GM18499 (cell line): ENCODE results near the gene DOCK4.

Experiments
- ATAC-seq: cut with Tn5 transposase; IDR thresholded peaks from one replicate; pipeline ENCODE4 v1.9.1; 2021; ENCODE audit warnings: moderate number of reproducible peaks; ENCODE audit not compliant: insufficient read depth, unreplicated experiment

Gene DOCK4

GRCh38 chr7:111762211-111762610, 444.0 kb downstream of the DOCK4 start:
- no peak for ATAC-seq

- ATAC-seq = no peak
These were observed 446.2 kb downstream of the DOCK4 start for GRCh38 chr7:111760043-111760442.

GRCh38 chr7:111758332-111758731, 447.9 kb downstream of the DOCK4 start:
- ATAC-seq = no peak

- ATAC-seq = no peak
These were observed 449.5 kb downstream of the DOCK4 start for GRCh38 chr7:111756687-111757178.

- ATAC-seq = no peak
These were observed 450.8 kb downstream of the DOCK4 start for GRCh38 chr7:111755383-111755782.

GRCh38 chr7:111753968-111754367, 452.2 kb downstream of the DOCK4 start:
- no peak for ATAC-seq

- ATAC-seq = peak; percentile 89
These were observed 454.1 kb downstream of the DOCK4 start for GRCh38 chr7:111752022-111752582.

DNA sequence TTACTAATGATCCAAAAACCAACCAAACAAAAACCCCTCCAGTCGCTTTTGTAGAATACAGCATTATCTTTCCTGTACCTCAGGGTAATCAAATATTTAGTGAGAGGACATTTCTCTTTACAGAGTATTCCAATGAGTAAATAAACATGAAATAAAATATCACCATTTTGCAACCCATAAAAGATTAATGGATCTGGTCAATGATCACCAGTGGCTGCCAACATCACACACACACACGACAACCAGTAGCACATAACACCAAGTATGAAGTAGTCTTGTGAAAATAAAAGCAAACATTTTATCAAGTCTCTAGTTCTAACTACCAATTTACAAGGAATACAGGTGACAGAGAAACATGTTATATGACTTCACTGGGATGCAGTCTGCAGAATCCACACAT, 455.3 kb downstream of the DOCK4 start:
- no peak for ATAC-seq

GRCh38 chr7:111750228-111750627, 456.0 kb downstream of the DOCK4 start:
- ATAC-seq = no peak

GRCh38 chr7:111749625-111750024, 456.6 kb downstream of the DOCK4 start:
- ATAC-seq = no peak

DNA sequence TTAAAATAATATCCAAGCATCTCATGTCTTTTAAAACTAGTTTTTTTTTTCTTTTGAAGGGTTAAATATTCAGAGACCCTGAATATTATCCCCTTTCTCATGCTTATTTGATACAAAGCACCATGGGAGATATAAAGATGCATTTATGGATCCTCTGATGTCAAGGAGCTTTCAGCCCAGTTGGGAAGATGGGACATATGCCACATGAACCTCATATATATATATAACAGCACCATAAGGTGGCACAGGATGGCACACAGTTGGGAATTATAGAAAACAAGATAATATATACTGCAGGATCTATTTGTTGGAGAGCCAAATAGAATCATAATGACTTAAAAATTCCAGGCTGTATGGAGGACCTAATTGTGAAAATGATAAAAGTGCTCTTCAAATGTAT, 458.5 kb downstream of the DOCK4 start:
- ATAC-seq = no peak

- ATAC-seq = no peak
These were observed 459.2 kb downstream of the DOCK4 start for GRCh38 chr7:111746950-111747349.

DNA sequence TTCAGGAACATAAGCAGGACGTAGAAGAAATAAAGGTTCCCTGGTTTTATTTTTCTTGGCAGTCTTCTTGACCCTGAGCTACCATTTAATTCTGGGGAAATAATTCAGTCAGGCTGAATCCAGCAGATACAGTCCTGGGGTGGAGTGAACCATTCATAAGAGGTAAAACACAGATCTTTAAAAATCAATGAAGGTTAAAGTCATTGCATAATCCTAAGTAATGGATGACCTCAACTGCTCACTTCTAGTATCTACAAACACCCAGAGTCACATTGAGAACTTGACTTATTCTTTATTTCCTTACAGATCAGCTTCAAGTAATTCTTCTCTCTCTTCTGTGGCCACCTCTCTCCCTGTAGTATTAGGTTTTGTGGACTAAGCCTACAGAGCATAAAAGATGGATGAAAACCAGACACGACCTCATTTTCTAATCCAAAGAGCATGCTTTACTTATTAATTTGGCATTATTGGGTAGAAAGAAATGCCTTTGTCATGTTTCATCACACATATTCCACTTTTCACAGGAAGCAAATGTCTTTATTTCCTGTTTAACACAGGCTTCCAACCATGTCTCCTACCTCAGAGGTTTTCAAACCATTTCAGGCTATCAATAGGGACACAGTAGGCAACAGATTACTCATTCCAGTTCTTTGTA, 461.6 kb downstream of the DOCK4 start:
- ATAC-seq = no peak

DNA sequence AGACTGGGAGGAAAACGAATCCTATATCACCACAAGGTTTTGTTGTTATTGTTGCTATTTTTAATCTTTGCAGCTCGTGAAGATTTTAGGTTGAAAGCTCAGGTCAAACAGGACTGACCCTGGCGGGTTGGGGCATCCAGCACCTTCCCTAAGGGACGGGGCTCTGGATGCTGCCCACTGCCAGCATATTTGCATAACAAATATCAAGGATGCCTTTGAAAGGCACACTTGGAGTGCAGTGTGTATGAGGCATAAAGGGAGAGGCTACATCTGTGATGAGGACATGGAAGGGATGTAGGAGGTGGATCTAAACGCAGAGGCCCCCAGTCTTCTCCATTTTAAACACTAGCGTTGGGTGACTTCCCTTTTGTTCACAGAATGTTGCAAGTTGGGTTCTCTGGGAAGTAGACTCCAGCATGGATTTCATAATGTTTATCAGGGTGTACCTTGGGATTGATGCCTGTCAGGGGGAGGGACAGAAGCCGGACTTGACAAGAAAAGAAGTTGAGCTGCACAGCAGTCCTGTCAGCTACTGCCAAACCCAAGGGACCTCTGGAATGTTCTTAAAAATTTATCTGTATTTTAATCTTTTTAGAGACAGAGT, 462.9 kb downstream of the DOCK4 start:
- ATAC-seq = no peak

DNA sequence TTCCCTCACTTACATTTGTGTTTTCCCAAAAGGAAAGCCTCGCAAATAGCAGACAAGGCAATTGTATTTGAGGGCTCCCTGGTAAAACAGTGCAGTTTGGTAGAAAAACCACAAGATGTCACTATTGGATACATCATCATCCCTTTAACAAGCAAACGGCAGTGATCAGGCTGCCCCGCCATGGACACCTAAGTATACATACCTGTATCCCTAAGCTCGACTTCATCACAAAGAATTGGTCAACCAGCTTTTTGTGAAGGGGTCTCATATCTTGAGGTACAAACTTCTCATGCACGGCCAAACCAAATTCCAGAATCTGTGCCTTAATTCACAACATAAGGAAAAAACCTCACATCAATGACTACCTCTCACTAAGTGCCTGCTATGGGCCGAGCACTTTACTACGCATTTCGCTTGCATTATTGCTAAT, 464.4 kb downstream of the DOCK4 start:
- peak; percentile 96 for ATAC-seq

DNA sequence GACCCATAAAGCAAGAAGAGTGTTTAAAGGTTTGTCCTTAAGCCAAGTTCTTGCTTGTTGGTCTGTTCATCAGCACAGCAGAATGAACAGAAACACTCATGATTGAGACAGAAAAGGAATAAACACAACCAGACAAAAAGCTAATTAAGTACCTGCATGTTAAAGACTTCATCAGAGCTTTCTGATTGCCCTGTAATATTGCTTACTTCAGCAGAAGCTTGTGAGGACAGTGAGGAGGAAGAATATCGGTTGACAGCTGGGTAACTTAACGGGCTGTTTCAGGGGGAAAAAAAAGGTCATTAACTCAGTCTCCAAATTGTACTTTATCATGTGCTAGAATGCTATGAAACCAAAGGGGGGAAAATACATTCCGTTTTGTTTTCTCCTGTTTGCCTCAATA, 465.3 kb downstream of the DOCK4 start:
- ATAC-seq = no peak

DNA sequence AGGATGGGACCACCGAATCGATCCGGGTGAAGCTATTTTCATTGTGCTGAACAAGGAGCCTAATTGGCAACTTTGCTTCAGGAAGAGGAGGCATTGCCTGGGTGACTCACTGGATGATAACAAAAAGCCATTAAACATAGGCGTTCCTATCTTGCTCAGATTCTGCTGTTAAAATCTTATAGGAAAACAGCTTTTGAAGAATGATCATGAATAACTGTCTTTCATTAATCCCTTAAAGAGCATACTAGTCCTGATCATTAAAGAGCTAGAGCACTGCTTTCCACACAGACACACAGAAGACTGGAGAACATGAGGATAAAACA, 469.7 kb downstream of the DOCK4 start:
- ATAC-seq = no peak

- no peak for ATAC-seq
These were observed 470.3 kb downstream of the DOCK4 start for GRCh38 chr7:111735661-111736551.

DNA sequence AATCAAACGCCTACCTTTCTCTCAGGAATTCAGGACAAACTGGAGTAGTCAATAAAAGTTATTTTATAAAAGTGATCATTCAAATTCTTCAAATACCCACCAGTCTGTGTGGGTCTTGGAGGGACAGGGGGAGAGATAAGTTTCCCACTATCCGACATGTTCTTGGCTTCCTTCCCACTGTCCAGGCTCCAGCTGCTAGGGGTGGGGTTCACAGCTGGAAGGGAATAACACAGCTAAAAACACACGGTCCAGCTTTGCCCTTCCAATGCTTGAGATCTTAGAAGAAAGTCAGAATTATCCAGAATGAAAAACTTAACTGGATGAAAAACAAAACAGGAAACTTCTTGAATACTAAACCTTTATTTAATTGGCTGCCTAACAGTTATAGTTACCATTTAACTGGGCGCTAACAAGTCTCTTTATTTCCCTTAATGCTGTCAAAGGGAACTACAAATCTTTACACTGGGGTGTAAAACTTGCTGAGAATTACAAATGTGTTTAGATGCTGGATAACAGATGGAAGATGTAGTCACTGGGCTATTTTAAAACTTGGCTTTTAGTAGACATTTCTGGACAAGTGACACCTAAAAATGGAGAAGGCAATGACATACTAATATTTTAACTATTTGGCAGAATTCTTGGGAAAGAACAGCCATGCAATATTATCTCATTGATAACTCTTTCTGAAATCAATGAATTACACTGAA, 471.1 kb downstream of the DOCK4 start:
- ATAC-seq = no peak

- ATAC-seq = no peak
These were observed 473.3 kb downstream of the DOCK4 start for GRCh38 chr7:111732923-111733322.
